ENCODE measurements around the gene C12orf42. TPM values are rescaled to one million over a fixed set of nuclear protein-coding genes. Genes with fewer than 3 reads are reported as not detected.

C12orf42 gene
- total RNA-seq, 1 experiment from 2014 or later: 0.37 TPM

GRCh38 chr12:103373088-103373523 is 122.7 kb downstream of the C12orf42 start (continued):
- TF ChIP-seq FOXP4 (CRISPR knock-in tag; IDR thresholded peaks at IDR 0.05): no peak

GRCh38 chr12:103369929-103370328 is 125.8 kb downstream of the C12orf42 start:
- Mint-ChIP-seq H3K4me1 (no peaks in the 10 kb centered on the region), H3K36me3 (no peaks in the 10 kb centered on the region), H3K9me3 (peaks cover 26% of the 10 kb centered on the region), H3K27ac (no peak overlapping the region), H3K4me3 (no peak overlapping the region), H3K27me3 (ENCODE audit: low read depth) (no peaks in the 10 kb centered on the region)
- no peak for DNase-seq (ENCODE audit: low spot score)
- TF ChIP-seq, protein P1, sequence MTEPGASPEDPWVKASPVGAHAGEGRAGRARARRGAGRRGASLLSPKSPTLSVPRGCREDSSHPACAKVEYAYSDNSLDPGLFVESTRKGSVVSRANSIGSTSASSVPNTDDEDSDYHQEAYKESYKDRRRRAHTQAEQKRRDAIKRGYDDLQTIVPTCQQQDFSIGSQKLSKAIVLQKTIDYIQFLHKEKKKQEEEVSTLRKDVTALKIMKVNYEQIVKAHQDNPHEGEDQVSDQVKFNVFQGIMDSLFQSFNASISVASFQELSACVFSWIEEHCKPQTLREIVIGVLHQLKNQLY (CRISPR knock-in tag; IDR thresholded peaks at IDR 0.05): no peak
- TF ChIP-seq FOXK1 (CRISPR knock-in tag; IDR thresholded peaks at IDR 0.05): no peak
- TF ChIP-seq ZNF423 (CRISPR knock-in tag; IDR thresholded peaks at IDR 0.05): no peak
- no peak for TF ChIP-seq TEAD4 (CRISPR knock-in tag; IDR thresholded peaks at IDR 0.05)
- no peak for TF ChIP-seq PRRX2 (CRISPR knock-in tag; IDR thresholded peaks at IDR 0.05)
- TF ChIP-seq SOX15 (CRISPR knock-in tag; IDR thresholded peaks at IDR 0.05): no peak
- TF ChIP-seq, protein P2, sequence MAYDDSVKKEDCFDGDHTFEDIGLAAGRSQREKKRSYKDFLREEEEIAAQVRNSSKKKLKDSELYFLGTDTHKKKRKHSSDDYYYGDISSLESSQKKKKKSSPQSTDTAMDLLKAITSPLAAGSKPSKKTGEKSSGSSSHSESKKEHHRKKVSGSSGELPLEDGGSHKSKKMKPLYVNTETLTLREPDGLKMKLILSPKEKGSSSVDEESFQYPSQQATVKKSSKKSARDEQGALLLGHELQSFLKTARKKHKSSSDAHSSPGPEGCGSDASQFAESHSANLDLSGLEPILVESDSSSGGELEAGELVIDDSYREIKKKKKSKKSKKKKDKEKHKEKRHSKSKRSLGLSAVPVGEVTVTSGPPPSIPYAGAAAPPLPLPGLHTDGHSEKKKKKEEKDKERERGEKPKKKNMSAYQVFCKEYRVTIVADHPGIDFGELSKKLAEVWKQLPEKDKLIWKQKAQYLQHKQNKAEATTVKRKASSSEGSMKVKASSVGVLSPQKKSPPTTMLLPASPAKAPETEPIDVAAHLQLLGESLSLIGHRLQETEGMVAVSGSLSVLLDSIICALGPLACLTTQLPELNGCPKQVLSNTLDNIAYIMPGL (CRISPR knock-in tag; IDR thresholded peaks at IDR 0.05): no peak
- TF ChIP-seq NFE2L1 (CRISPR knock-in tag; IDR thresholded peaks at IDR 0.05): no peak
- no peak for TF ChIP-seq GTF2I (CRISPR knock-in tag; conservative IDR thresholded peaks at IDR 0.05)
- TF ChIP-seq NR1H2 (CRISPR knock-in tag; IDR thresholded peaks at IDR 0.05): no peak
- TF ChIP-seq E2F1 (CRISPR knock-in tag; IDR thresholded peaks at IDR 0.05): no peak
- no peak for TF ChIP-seq GABPB1 (CRISPR knock-in tag; IDR thresholded peaks at IDR 0.05)
- no peak for TF ChIP-seq CREM (CRISPR knock-in tag; IDR thresholded peaks at IDR 0.05)
- no peak for TF ChIP-seq EMX1 (CRISPR knock-in tag; IDR thresholded peaks at IDR 0.05)
- TF ChIP-seq TEAD1 (CRISPR knock-in tag; IDR thresholded peaks at IDR 0.05): no peak
- no peak for TF ChIP-seq ATF2 (CRISPR knock-in tag; IDR thresholded peaks at IDR 0.05; ENCODE audit: borderline replicate concordance, low read depth)
- TF ChIP-seq, protein P3, sequence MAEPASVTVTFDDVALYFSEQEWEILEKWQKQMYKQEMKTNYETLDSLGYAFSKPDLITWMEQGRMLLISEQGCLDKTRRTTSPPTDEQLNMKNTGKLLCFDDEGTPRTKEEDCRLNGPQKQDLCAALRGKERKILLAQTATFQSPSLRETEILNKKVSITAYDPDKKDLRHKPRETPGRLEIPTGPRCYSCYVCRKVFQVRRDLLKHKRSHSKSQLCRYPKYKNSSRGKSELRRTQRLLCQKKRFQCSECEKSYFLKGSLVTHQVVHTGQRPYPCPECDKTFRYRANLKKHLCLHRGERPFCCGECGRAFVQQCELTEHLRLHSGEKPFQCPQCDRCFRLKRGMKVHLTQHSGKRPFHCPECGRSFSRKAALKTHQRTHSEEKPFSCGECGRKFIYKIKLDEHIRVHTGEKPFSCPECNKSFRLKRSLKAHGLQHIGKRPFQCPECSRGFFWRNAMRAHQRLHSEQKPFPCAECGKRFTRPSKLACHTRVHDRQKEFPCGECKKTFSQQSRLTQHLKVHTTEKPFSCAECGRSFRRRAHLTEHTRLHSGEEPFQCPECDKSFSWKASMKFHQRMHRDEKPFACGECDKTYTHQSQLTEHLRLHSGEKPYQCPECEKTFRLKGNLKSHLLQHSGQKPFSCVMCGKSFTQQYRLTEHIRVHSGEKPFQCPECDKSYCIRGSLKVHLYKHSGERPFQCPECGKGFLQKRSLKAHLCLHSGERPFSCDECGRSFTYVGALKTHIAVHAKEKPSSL (CRISPR knock-in tag; conservative IDR thresholded peaks at IDR 0.05): no peak
- TF ChIP-seq IRF1 (CRISPR knock-in tag; IDR thresholded peaks at IDR 0.05): no peak
- ChIA-PET CTCF (no interaction called here), POLR2A (no interaction called here)
- no peak for ATAC-seq
